Heart left ventricle (tissue), 16 donors: ENCODE data around the gene USP10. TPM values are rescaled to one million over a fixed set of nuclear protein-coding genes. Genes with fewer than 3 reads are reported as not detected.
A peak's percentile ranks its signal among the peaks of the same experiment; 100 is the strongest.
"Not testable (repeated sequence)": the region's sequence is repeated elsewhere in the genome, so short reads cannot be mapped to it uniquely, and the experiment has no call there.

Source experiments
- ATAC-seq, 4 donors: fragments of 200-7000 bp; cut with Tn5 transposase; one replicate each; pipeline ENCODE4 v1.9.1; 2020 to 2022; ENCODE audit warnings: moderate library complexity in 4 of 4, mild to moderate bottlenecking in 3 of 4, moderate number of reproducible peaks in 1 of 4
- DNase-seq, 5 donors: peaks; one replicate each; pipeline ENCODE4 v3.0.0-alpha.2; 2020
- H3K27ac ChIP-seq, 12 donors: fragments of 200-600 bp; sonication (generic) in 4 of 12; one replicate each; pipeline versions ENCODE4 v1.5.0 to v1.8.0; 2016 to 2022; ENCODE audit warnings: mild to moderate bottlenecking in 2 of 12
- H3K27me3 ChIP-seq, 9 donors: fragments of 200-600 bp; sonication (generic) in 2 of 9; one replicate each; pipeline versions ENCODE4 v1.5.1 to v1.8.0; 2016 to 2022; ENCODE audit warnings: mild to moderate bottlenecking in 3 of 9
- H3K36me3 ChIP-seq, 9 donors: fragments of 200-600 bp; sonication (generic) in 2 of 9; one replicate each; pipeline versions ENCODE4 v1.5.0 to v1.8.0; 2018 to 2022; ENCODE audit warnings: mild to moderate bottlenecking in 2 of 9
- H3K4me1 ChIP-seq, 12 donors: fragments of 200-600 bp; sonication (generic) in 4 of 12; one replicate each; pipeline versions ENCODE4 v1.5.0 to v1.8.0; 2016 to 2022; ENCODE audit warnings: mild to moderate bottlenecking in 3 of 12
- H3K4me3 ChIP-seq, 12 donors: fragments of 200-600 bp; sonication (generic) in 4 of 12; one replicate each; pipeline versions ENCODE4 v1.5.0 to v1.8.0; 2017 to 2022; ENCODE audit warnings: mild to moderate bottlenecking in 9 of 12, moderate library complexity in 4 of 12
- H3K9me3 ChIP-seq, 12 donors: fragments of 200-600 bp; sonication (generic) in 4 of 12; one replicate each; pipeline versions ENCODE4 v1.5.0 to v1.8.0; 2016 to 2022; ENCODE audit warnings: mild to moderate bottlenecking in 1 of 12
- CTCF ChIP-seq, 12 donors: fragments of 200-600 bp; sonication (generic) in 4 of 12; IDR thresholded peaks; one replicate each; pipeline versions ENCODE4 v1.5.0 to v1.8.0; 2018 to 2022; ENCODE audit warnings: antibody characterized with exemption in 12 of 12, mild to moderate bottlenecking in 5 of 12
- POLR2A ChIP-seq, 2 donors: fragments of 450-650 bp; IDR thresholded peaks; one replicate each; pipeline ENCODE4 v1.6.1; 2017; ENCODE audit warnings: antibody characterized with exemption in 2 of 2, mild to moderate bottlenecking in 2 of 2, moderate library complexity in 2 of 2
- WGBS, 4 donors: extraction: QIAGEN DNeasy Blood & Tissue Kit in 2 of 4; methylation state at CpG; one replicate each; pipeline versions ENCODE4 v1.1.5 to v1.1.7; 2013 to 2018; 5-methylcytosine and 5-hydroxymethylcytosine counted together
- intact Hi-C, 10 donors: fragments of 100-400 bp; cut with DNase I; formaldehyde crosslinking; loops; one replicate each; pipeline versions ENCODE4 v1.11.1 to v1.14.2; 2022
- polyA plus RNA-seq, 2 donors: library from polyadenylated mRNA; stranded (reverse); fragments of 200-250 nt; gene quantifications; one replicate each; pipeline ENCODE4 v1.2.3, GENCODE V29; 2013
- total RNA-seq, 9 donors: library from RNA; depleted of rRNA in 2 of 9; stranded (reverse); fragments of >200 nt in 2 of 9; fragmentation: NEBNext Ultra II Directional in 3 of 9; extraction: Animal tissue kit (Norgen Biotek cat#: 25700) in 3 of 9; gene quantifications; one replicate each; pipeline versions ENCODE4 v1.1.0 to v1.2.4, GENCODE V29; 2016 to 2023
- donor health status: ischemic (EF 13 %, LVEDD 7.1; RV severe dilation, severe dysfunction).
- donor health status: healthy with polysubstance abuse.
- donor health status: DM: no; HTN: yes; CAD: no.
- donor health status: DM: no; HTN: no; CAD: no.
- donor health status: ischemic (EF 25% LVEDD 6.9; RV normal size, moderate dysfunction).
- donor health status: ischemic (EF 25% LVEDD 5.7; RV mildly dilated, moderate dysfunction).
- donor health status: healthy.
- donor health status: DM: yes; HTN: yes; CAD: no.
- donor health status: ischemic (EF 35%, LVEDD 5.7; RV mildly dilated, moderate dysfunction).
- donor health status: nonischemic (EF 11% LVEDD 7.7; RV severe dilation, severe dysfunction).
- donor health status: DM: yes; HTN: yes; CAD: no.
- donor health status: PGD.
- donor health status: ischemic (EF 29% LVEDD 5.4; RV normal size, mild dysfunction).
- donor health status: nonischemic (EF 23%, LVEDD 6.1; RV moderate dilation, normal function).

USP10 gene
- total and polyA plus RNA-seq, 11 donors = 17.8 to 73.5 (median 61.6) TPM

GRCh38 chr16:84730406-84731106 lies 30.8 kb downstream of the USP10 start:
- intact Hi-C loops = no loop called here
- ATAC-seq (peak in 3 of 4 donors; percentile 82 to 86 (median 84)), DNase-seq (peak in 4 of 5 donors; percentile 50 to 71 (median 58))
- Histone ChIP-seq H3K4me3 (peak overlapping the region in 8 of 12 donors; percentile 11 to 31 (median 23)), H3K36me3 (peaks cover 0 to 28% (median 9%) of the 10 kb centered on the region in 9 donors), H3K9me3 (no peaks in the 10 kb centered on the region), H3K4me1 (peaks cover 0 to 79% (median 29%) of the 10 kb centered on the region in 12 donors), H3K27me3 (no peaks in the 10 kb centered on the region), H3K27ac (peak overlapping the region in 11 of 12 donors; percentile 11 to 80 (median 41))
- TF ChIP-seq CTCF (IDR thresholded peaks at IDR 0.05) = no peak
- 28 to 35% (median 34%) methylated on average over 9 of the region's 9 CpGs for WGBS, 4 donors

GRCh38 chr16:84732332-84732673 lies 32.5 kb downstream of the USP10 start:
- peaks cover 0 to 29% (median 9%) of the 10 kb centered on the region in 9 donors for H3K36me3 ChIP-seq
- H3K4me3 ChIP-seq, H3K9me3 ChIP-seq, DNase-seq, H3K27me3 ChIP-seq, intact Hi-C loops, ATAC-seq, H3K27ac ChIP-seq: not testable (repeated sequence)
- H3K4me1 ChIP-seq = peaks cover 0 to 68% (median 26%) of the 10 kb centered on the region in 12 donors
- WGBS, 4 donors = 94 to 97% (median 96%) methylated on average over 13 of the region's 13 CpGs

- WGBS, 4 donors = 82 to 87% (median 84%) methylated on average over 9 of the region's 9 CpGs
- intact Hi-C loops = no loop called here
- DNase-seq (no peak), ATAC-seq (no peak)
- no peaks in the 10 kb centered on the region for H3K9me3 ChIP-seq
- peaks cover 0 to 29% (median 9%) of the 10 kb centered on the region in 9 donors for H3K36me3 ChIP-seq
- peaks cover 0 to 68% (median 28%) of the 10 kb centered on the region in 12 donors for H3K4me1 ChIP-seq
- H3K4me3 ChIP-seq = no peak overlapping the region
- TF ChIP-seq CTCF (IDR thresholded peaks at IDR 0.05) (no peak), POLR2A (IDR thresholded peaks at IDR 0.05) (no peak)
- no peaks in the 10 kb centered on the region for H3K27me3 ChIP-seq
- H3K27ac ChIP-seq = no peak overlapping the region
These were observed 33.0 kb downstream of the USP10 start for GRCh38 chr16:84732674-84733352.

GRCh38 chr16:84735849-84736586 lies 36.2 kb downstream of the USP10 start:
- H3K27me3 ChIP-seq = no peaks in the 10 kb centered on the region
- WGBS, 4 donors = 73 to 78% (median 74%) methylated on average over 17 of the region's 17 CpGs
- TF ChIP-seq POLR2A (IDR thresholded peaks at IDR 0.05) (no peak), CTCF (IDR thresholded peaks at IDR 0.05) (peak in 5 of 12 donors; percentile 7 to 35 (median 20))
- H3K4me3 ChIP-seq = no peak overlapping the region
- H3K4me1 ChIP-seq = peaks cover 0 to 69% (median 35%) of the 10 kb centered on the region in 12 donors
- intact Hi-C loops = loop anchor here in 3 of 10 donors (5.0 kb wide), 2 partner anchors 114 to 229 kb away; no protein-coding TSS in a partner anchor
- H3K36me3 ChIP-seq = peaks cover 0 to 29% (median 14%) of the 10 kb centered on the region in 9 donors
- peak overlapping the region in 9 of 12 donors; percentile 20 to 72 (median 47) for H3K27ac ChIP-seq
- no peaks in the 10 kb centered on the region for H3K9me3 ChIP-seq
- DNase-seq (peak; percentile 40 to 79 (median 52)), ATAC-seq (peak in 2 of 4 donors; percentile 28)
